ENCODE measurements around the gene RASIP1. TPM values are rescaled to one million over a fixed set of nuclear protein-coding genes. Genes with fewer than 3 reads are reported as not detected.
"Not testable (repeated sequence)": the region's sequence is repeated elsewhere in the genome, so short reads cannot be mapped to it uniquely, and the experiment has no call there.

RASIP1 gene
- polyA plus RNA-seq, 1 experiment, result 1.1 TPM

- DNase-seq (ENCODE audit: low read depth), result no peak
- TF ChIP-seq CTCF (IDR thresholded peaks at IDR 0.05; ENCODE audit: insufficient read depth, low read depth, low read length), result no peak
- ChIA-PET CTCF (interaction anchor here (1.0 to 1.9 kb wide), 3 partner anchors 9 to 66 kb away, joined by 3 to 5 read pairs (median 3); partner anchors contain the start of gene HSD17B14), POLR2A (no interaction called here)
- no peaks in the 10 kb centered on the region for H3K36me3 ChIP-seq (ENCODE audit: control insufficient read depth, insufficient read depth, low read length)
- H3K27me3 ChIP-seq (ENCODE audit: control insufficient read depth, insufficient read depth, low read length), result peaks cover 3% of the 10 kb centered on the region; the same call in 1 of the 2 replicates
- H3K4me3 ChIP-seq (ENCODE audit: low read depth, low read length), result no peak overlapping the region
Measured at GRCh38 chr19:48770266-48770665, 29.9 kb upstream of the RASIP1 start.

GRCh38 chr19:48768994-48769713 is 28.7 kb upstream of the RASIP1 start:
- Histone ChIP-seq H3K27me3 (ENCODE audit: control insufficient read depth, insufficient read depth, low read length) (peaks cover 4% of the 10 kb centered on the region; the same call in 1 of the 2 replicates), H3K36me3 (ENCODE audit: control insufficient read depth, insufficient read depth, low read length) (no peaks in the 10 kb centered on the region), H3K4me3 (ENCODE audit: low read depth, low read length) (no peak overlapping the region)
- ChIA-PET CTCF (interaction anchor here (1.2 kb wide), 1 partner anchor 19 kb away, joined by 3 read pairs; no protein-coding TSS in a partner anchor), POLR2A (no interaction called here)
- no peak for TF ChIP-seq CTCF (IDR thresholded peaks at IDR 0.05; ENCODE audit: insufficient read depth, low read depth, low read length)
- no peak for DNase-seq (ENCODE audit: low read depth)

- H3K36me3 ChIP-seq (ENCODE audit: control insufficient read depth, insufficient read depth, low read length); H3K4me3 ChIP-seq (ENCODE audit: low read depth, low read length); H3K27me3 ChIP-seq (ENCODE audit: control insufficient read depth, insufficient read depth, low read length); DNase-seq (ENCODE audit: low read depth); CTCF ChIA-PET; POLR2A ChIA-PET: not testable (repeated sequence)
Measured at GRCh38 chr19:48768171-48768753, 27.9 kb upstream of the RASIP1 start.

GRCh38 chr19:48765816-48766215 is 25.4 kb upstream of the RASIP1 start:
- CTCF ChIA-PET, result not testable (repeated sequence)

GRCh38 chr19:48760504-48761205 is 20.2 kb upstream of the RASIP1 start:
- POLR2A ChIA-PET, result interaction anchor here (0.6 kb wide), 1 partner anchor 25 kb away, joined by 4 read pairs; no protein-coding TSS in a partner anchor
- peaks cover 4% of the 10 kb centered on the region for H3K27me3 ChIP-seq (ENCODE audit: control insufficient read depth, insufficient read depth, low read length)
- no peak for TF ChIP-seq CTCF (IDR thresholded peaks at IDR 0.05; ENCODE audit: insufficient read depth, low read depth, low read length)
- CTCF ChIA-PET, result interaction anchor here (0.5 to 1.4 kb wide), 3 partner anchors 10 to 82 kb away, joined by 3 read pairs; no protein-coding TSS in a partner anchor
- H3K4me3 ChIP-seq (ENCODE audit: low read depth, low read length), result no peak overlapping the region
- H3K36me3 ChIP-seq (ENCODE audit: control insufficient read depth, insufficient read depth, low read length), result no peaks in the 10 kb centered on the region
- DNase-seq (ENCODE audit: low read depth), result no peak

More at GRCh38 chr19:48765816-48766215, 25.4 kb upstream of the RASIP1 start:
- H3K36me3 ChIP-seq (ENCODE audit: control insufficient read depth, insufficient read depth, low read length); DNase-seq (ENCODE audit: low read depth); POLR2A ChIA-PET; H3K27me3 ChIP-seq (ENCODE audit: control insufficient read depth, insufficient read depth, low read length); H3K4me3 ChIP-seq (ENCODE audit: low read depth, low read length): not testable (repeated sequence)

- peaks cover 10% of the 10 kb centered on the region for H3K27me3 ChIP-seq (ENCODE audit: control insufficient read depth, insufficient read depth, low read length)
- POLR2A ChIA-PET, result no interaction called here
- DNase-seq (ENCODE audit: low read depth), result no peak
- CTCF ChIA-PET, result interaction anchor here (0.8 kb wide), 1 partner anchor 85 kb away, joined by 4 read pairs; no protein-coding TSS in a partner anchor
- no peak for TF ChIP-seq CTCF (IDR thresholded peaks at IDR 0.05; ENCODE audit: insufficient read depth, low read depth, low read length)
- H3K36me3 ChIP-seq (ENCODE audit: control insufficient read depth, insufficient read depth, low read length), result no peaks in the 10 kb centered on the region
- H3K4me3 ChIP-seq (ENCODE audit: low read depth, low read length), result no peak overlapping the region
Measured at GRCh38 chr19:48757741-48758144, 17.3 kb upstream of the RASIP1 start.
